GM23338 (cell line): Measurements from ENCODE around the gene PHKB. TPM values are rescaled to one million over a fixed set of nuclear protein-coding genes. Genes with fewer than 3 reads are reported as not detected.
A peak's percentile ranks its signal among the peaks of the same experiment; 100 is the strongest.

Source experiments
- ATAC-seq: fragments of 200-7000 bp; cut with Tn5 transposase; 3 replicates; pipeline ENCODE4 v1.9.1; 2020
- DNase-seq: peaks from one replicate; pipeline ENCODE4 v3.0.0-alpha.2; 2015; ENCODE audit warnings: low spot score
- H2AFZ ChIP-seq: fragments of 200-600 bp; sonication (generic); 2 replicates; pipeline ENCODE4 v1.8.0; 2016; ENCODE audit warnings: antibody characterized with exemption, mild to moderate bottlenecking, moderate library complexity
- H3F3A ChIP-seq: fragments of 200-600 bp; sonication (generic); replicated peaks from 2 replicates; pipeline ENCODE4 v1.8.0; 2017; ENCODE audit warnings: antibody characterized with exemption, mixed run types, low read depth
- H3K27ac ChIP-seq: fragments of 200-600 bp; sonication (generic); 2 replicates; pipeline ENCODE4 v1.6.1; 2016; ENCODE audit warnings: low read depth
- H3K27me3 ChIP-seq: fragments of 200-600 bp; sonication (generic); 2 replicates; pipeline ENCODE4 v1.8.0; 2016; ENCODE audit warnings: mild to moderate bottlenecking, mixed run types, moderate library complexity; ENCODE audit not compliant: insufficient read depth
- H3K36me3 ChIP-seq: fragments of 200-600 bp; sonication (generic); 2 replicates; pipeline ENCODE4 v1.8.0; 2016; ENCODE audit warnings: mild to moderate bottlenecking; ENCODE audit not compliant: insufficient read depth
- H3K4me1 ChIP-seq: fragments of 200-600 bp; sonication (generic); 2 replicates; pipeline ENCODE4 v1.8.0; 2016; ENCODE audit warnings: mild to moderate bottlenecking, moderate library complexity; ENCODE audit not compliant: insufficient read depth
- H3K4me2 ChIP-seq: fragments of 200-600 bp; sonication (generic); 2 replicates; pipeline ENCODE4 v1.7.1; 2017; ENCODE audit warnings: mixed run types
- H3K4me3 ChIP-seq: fragments of 200-600 bp; sonication (generic); 2 replicates; pipeline ENCODE4 v1.6.1; 2016; ENCODE audit warnings: mixed run types
- H3K79me2 ChIP-seq: fragments of 200-600 bp; sonication (generic); replicated peaks from 2 replicates; pipeline ENCODE4 v1.8.0; 2017; ENCODE audit warnings: mild to moderate bottlenecking; ENCODE audit not compliant: insufficient read depth
- H3K9me2 ChIP-seq: fragments of 200-600 bp; sonication (generic); 2 replicates; pipeline ENCODE4 v1.8.0; 2017; ENCODE audit not compliant: insufficient read depth
- H4K20me1 ChIP-seq: fragments of 200-600 bp; sonication (generic); replicated peaks from 2 replicates; pipeline ENCODE4 v1.8.0; 2017; ENCODE audit warnings: mild to moderate bottlenecking; ENCODE audit not compliant: insufficient read depth
- H3K27ac Mint-ChIP-seq: 2 replicates; pipeline ENCODE4 v1.8.0; 2020; ENCODE audit warnings: inconsistent platforms, mild to moderate bottlenecking, moderate library complexity, mixed read lengths
- H3K27me3 Mint-ChIP-seq: 3 replicates; pipeline ENCODE4 v1.8.0; 2022; ENCODE audit warnings: low read depth, mild to moderate bottlenecking, moderate library complexity, mixed read lengths, inconsistent platforms; ENCODE audit not compliant: insufficient read depth, poor library complexity
- H3K36me3 Mint-ChIP-seq: 3 replicates; pipeline ENCODE4 v1.8.0; 2021; ENCODE audit warnings: low read depth, mild to moderate bottlenecking, inconsistent platforms, moderate library complexity, mixed read lengths
- H3K4me1 Mint-ChIP-seq: 3 replicates; pipeline ENCODE4 v1.8.0; 2020; ENCODE audit warnings: mild to moderate bottlenecking, inconsistent platforms, mixed read lengths
- H3K4me3 Mint-ChIP-seq: 3 replicates; pipeline ENCODE4 v1.8.0; 2021; ENCODE audit warnings: moderate library complexity, mild to moderate bottlenecking, inconsistent platforms, mixed read lengths
- H3K9me3 Mint-ChIP-seq: 3 replicates; pipeline ENCODE4 v1.8.0; 2020; ENCODE audit warnings: moderate library complexity, mild to moderate bottlenecking, inconsistent platforms, mixed read lengths
- CREB1 ChIP-seq: fragments of 250-450 bp; sonication (Bioruptor Pico); IDR thresholded peaks from 2 replicates; pipeline ENCODE4 v1.5.0; 2020; ENCODE audit warnings: low read depth, mild to moderate bottlenecking, moderate library complexity
- EZH2phosphoT487 ChIP-seq: fragments of 200-600 bp; sonication (generic); IDR thresholded peaks from one replicate; pipeline ENCODE4 v1.8.1; 2018; ENCODE audit warnings: antibody characterized with exemption; ENCODE audit not compliant: unreplicated experiment
- JUNB ChIP-seq: IDR thresholded peaks from one replicate; pipeline ENCODE4 v1.6.1; 2016; ENCODE audit warnings: antibody characterized with exemption; ENCODE audit not compliant: unreplicated experiment
- NANOG ChIP-seq: IDR thresholded peaks from 2 replicates; pipeline ENCODE4 v1.6.1; 2016; ENCODE audit warnings: antibody characterized with exemption, borderline replicate concordance
- POLR2AphosphoS5 ChIP-seq: IDR thresholded peaks from 2 replicates; pipeline ENCODE4 v1.6.1; 2016; ENCODE audit warnings: antibody characterized with exemption, low read depth
- STAT1 ChIP-seq: IDR thresholded peaks from one replicate; pipeline ENCODE4 v1.6.1; 2016; ENCODE audit warnings: antibody characterized with exemption; ENCODE audit not compliant: unreplicated experiment
- ZNF114 ChIP-seq: fragments of 250-450 bp; sonication (Bioruptor Pico); IDR thresholded peaks from 2 replicates; pipeline ENCODE4 v1.5.0; 2020; ENCODE audit warnings: mild to moderate bottlenecking, moderate library complexity
- ZNF331 ChIP-seq: fragments of 250-450 bp; sonication (Bioruptor Pico); IDR thresholded peaks from 2 replicates; pipeline ENCODE4 v1.5.0; 2020; ENCODE audit warnings: low read depth, mild to moderate bottlenecking, moderate library complexity
- ZNF462 ChIP-seq: fragments of 250-450 bp; sonication (Bioruptor Pico); IDR thresholded peaks from 2 replicates; pipeline ENCODE4 v1.5.0; 2020; ENCODE audit warnings: mild to moderate bottlenecking, moderate library complexity
- polyA plus RNA-seq: library from polyadenylated mRNA; unstranded; fragments of >200 nt; fragmentation: Nextera tagmentation; extraction: Ambion mirVana; gene quantifications from 2 replicates; pipeline ENCODE4 v1.2.1, GENCODE V29; 2016
- total RNA-seq: library from RNA; depleted of rRNA; stranded (reverse); fragments of >200 nt; shearing (Covaris generic); gene quantifications from 2 replicates; pipeline ENCODE4 v1.2.3, GENCODE V29; 2014
- TF ChIP-seq, protein P1 (sequence below): IDR thresholded peaks from 2 replicates; pipeline ENCODE4 v1.6.1; 2016; ENCODE audit warnings: antibody characterized with exemption

PHKB gene
- total and polyA plus RNA-seq, 2 experiments from 2014 or later, result 20.3 to 57.3 TPM

DNA sequence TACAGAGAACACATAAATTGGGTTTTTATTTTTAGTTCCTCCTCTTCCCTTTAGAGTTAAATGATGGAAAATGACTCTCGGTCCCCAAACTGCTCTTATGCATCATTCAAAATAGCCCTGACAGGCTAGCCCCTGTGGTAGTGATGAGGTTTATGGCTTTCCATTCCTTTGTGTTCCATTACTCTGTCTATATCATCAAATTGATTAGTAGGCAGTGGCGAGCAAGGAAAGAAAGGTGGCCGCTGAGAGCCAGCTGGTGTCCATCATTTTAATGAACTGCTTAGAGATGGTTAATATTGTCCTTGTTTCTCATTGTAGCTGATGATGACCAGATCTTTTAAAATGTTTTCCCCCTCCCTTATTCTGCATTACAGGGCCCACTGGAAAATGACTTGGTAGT lies 179.5 kb downstream of the PHKB start:
- H3F3A ChIP-seq, result no peaks in the 10 kb centered on the region
- H3K9me2 ChIP-seq, result no peaks in the 10 kb centered on the region
- H4K20me1 ChIP-seq, result no peaks in the 10 kb centered on the region
- no peak overlapping the region for H3K4me3 Mint-ChIP-seq
- H3K9me3 Mint-ChIP-seq, result no peaks in the 10 kb centered on the region
- H3K4me2 ChIP-seq, result no peak overlapping the region
- H3K4me3 ChIP-seq, result no peak overlapping the region
- no peak for DNase-seq
- peaks cover 1% of the 10 kb centered on the region for H3K27me3 Mint-ChIP-seq
- TF ChIP-seq ZNF462, result no peak
- no peak overlapping the region for H3K27ac Mint-ChIP-seq
- ATAC-seq, result no peak
- H3K27me3 ChIP-seq, result no peaks in the 10 kb centered on the region
- peaks cover 10% of the 10 kb centered on the region for H3K4me1 Mint-ChIP-seq
- H3K79me2 ChIP-seq, result no peaks in the 10 kb centered on the region
- no peaks in the 10 kb centered on the region for H3K4me1 ChIP-seq
- no peak overlapping the region for H3K27ac ChIP-seq
- peaks cover 5% of the 10 kb centered on the region; the same call in 2 of the 3 replicates for H3K36me3 Mint-ChIP-seq
- no peaks in the 10 kb centered on the region for H3K36me3 ChIP-seq
- H2AFZ ChIP-seq, result no peak overlapping the region

DNA sequence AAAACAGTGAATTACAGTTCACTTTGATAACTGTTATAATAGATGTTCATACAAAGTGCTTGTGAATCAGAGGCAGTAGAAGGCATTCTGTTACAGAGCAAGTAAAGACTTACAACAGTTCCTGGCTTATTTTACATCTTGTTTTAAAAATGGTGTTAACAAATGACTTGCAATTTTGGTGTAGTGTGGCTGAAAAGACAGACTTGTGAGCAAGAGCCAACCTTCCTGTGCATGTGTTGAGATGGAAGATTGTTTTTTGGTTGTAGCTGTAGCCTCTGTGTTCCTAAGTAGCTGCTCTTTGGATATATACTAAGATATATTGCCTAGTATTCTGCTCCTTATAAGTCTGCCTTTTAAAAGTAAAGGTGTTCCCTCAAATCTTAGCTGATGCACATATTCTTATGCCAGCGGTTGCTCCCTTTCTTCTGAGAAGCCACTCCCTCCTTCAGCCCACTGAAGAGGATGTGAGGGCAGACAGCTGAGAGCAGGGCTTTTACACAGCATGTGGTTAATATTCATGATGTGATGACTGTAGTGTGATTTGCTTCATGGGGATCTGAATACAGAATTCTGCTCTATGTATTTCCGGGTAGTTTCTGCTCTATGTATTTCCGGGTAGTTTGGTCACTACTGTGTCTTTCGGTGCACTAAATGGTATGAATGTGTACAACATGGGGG lies 182.3 kb downstream of the PHKB start:
- no peaks in the 10 kb centered on the region for H3K9me2 ChIP-seq
- peak overlapping the region; percentile 80; the same call in 1 of the 2 replicates for H3K27ac Mint-ChIP-seq
- H2AFZ ChIP-seq, result no peak overlapping the region
- no peaks in the 10 kb centered on the region for H3F3A ChIP-seq
- no peaks in the 10 kb centered on the region for H4K20me1 ChIP-seq
- no peak for DNase-seq
- H3K4me3 ChIP-seq, result no peak overlapping the region
- H3K4me2 ChIP-seq, result no peak overlapping the region
- H3K36me3 ChIP-seq, result no peaks in the 10 kb centered on the region
- no peaks in the 10 kb centered on the region for H3K4me1 ChIP-seq
- H3K27me3 Mint-ChIP-seq, result peaks cover 1% of the 10 kb centered on the region
- H3K79me2 ChIP-seq, result no peaks in the 10 kb centered on the region
- no peak overlapping the region for H3K27ac ChIP-seq
- H3K27me3 ChIP-seq, result no peaks in the 10 kb centered on the region
- no peak overlapping the region for H3K4me3 Mint-ChIP-seq
- H3K4me1 Mint-ChIP-seq, result peaks cover 8% of the 10 kb centered on the region
- ATAC-seq, result no peak
- H3K36me3 Mint-ChIP-seq, result peaks cover 2% of the 10 kb centered on the region; the same call in 2 of the 3 replicates
- H3K9me3 Mint-ChIP-seq, result no peaks in the 10 kb centered on the region
- no peak for TF ChIP-seq POLR2AphosphoS5
- TF ChIP-seq STAT1, result no peak
- TF ChIP-seq, protein P1, sequence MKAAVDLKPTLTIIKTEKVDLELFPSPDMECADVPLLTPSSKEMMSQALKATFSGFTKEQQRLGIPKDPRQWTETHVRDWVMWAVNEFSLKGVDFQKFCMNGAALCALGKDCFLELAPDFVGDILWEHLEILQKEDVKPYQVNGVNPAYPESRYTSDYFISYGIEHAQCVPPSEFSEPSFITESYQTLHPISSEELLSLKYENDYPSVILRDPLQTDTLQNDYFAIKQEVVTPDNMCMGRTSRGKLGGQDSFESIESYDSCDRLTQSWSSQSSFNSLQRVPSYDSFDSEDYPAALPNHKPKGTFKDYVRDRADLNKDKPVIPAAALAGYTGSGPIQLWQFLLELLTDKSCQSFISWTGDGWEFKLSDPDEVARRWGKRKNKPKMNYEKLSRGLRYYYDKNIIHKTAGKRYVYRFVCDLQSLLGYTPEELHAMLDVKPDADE, result no peak
- no peak for TF ChIP-seq ZNF331 (CRISPR knock-in tag)
- TF ChIP-seq EZH2phosphoT487, result no peak
- no peak for TF ChIP-seq CREB1
- no peak for TF ChIP-seq ZNF114
- no peak for TF ChIP-seq JUNB
- TF ChIP-seq NANOG, result no peak
